ENCODE measurements around the gene LRRN3.

DNA sequence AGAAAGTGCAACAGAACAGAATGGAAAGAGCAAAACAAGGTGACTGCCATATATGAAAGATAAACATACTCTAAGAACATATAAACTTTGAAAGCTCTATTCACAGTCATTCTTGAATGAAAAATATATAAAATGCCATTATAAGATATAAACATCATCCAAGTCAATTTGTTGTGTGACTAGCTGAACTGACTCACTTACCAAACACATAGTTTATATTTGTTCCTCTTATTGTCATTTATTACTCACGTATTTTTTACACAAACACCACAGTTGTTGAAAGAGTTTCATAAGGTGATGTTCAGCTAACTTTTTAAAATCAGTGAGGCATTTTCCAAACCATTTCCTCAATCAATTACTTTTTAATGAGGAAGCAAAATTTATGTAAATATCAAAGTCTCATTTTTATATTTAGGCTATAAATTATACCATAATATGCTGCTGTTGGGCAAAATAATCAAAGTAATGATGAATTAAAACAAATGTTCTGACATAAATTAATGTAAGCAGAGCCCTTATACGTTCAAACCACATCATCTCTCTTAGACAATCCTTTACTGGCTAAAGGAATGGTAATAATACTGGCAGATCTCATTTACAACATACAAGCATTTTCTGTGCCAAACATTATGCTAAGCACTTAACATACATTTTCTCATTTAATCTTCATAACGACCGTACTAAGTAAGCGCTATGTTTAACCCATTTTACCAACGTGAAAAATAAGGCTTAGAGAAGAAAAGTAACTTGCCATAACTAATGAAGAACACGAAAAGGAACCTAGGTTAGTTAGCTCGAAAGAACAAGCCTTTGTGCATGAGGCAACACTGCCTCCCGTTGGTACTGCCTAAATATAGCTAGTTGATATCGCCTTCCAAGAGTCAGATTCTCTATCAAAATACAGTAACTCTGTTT, 7.3 kb downstream of the LRRN3 start:
- TF ChIP-seq CTCF (IDR thresholded peaks at IDR 0.05) (peak; percentile 13 to 39 (median 39)), POLR2A (IDR thresholded peaks at IDR 0.05) (no peak)

Measured in testis (tissue), 2 donors.